HCT116 (cell line): Measurements from ENCODE around the gene ZPR1. TPM values are rescaled to one million over a fixed set of nuclear protein-coding genes. Genes with fewer than 3 reads are reported as not detected.

ENCODE experiments used
- ATAC-seq: fragments of 200-7000 bp; cut with Tn5 transposase; 2 replicates; pipeline ENCODE4 v1.9.1; 2020; ENCODE audit warnings: mild to moderate bottlenecking, moderate library complexity
- BruUV-seq: library from RNA; stranded (reverse); fragments of 400-500 nt; replicated peaks from 2 replicates; lab custom pipeline; 2021; lab: Mats Ljungman, UMichigan
- CTCF ChIA-PET: fragments of 300-600 bp; sonication (Branson Sonifier 250); formaldehyde crosslinking; loops from one replicate; lab custom pipeline; 2021; ENCODE audit warnings: antibody characterized with exemption; lab: Charles Lee
- POLR2A ChIA-PET: fragments of 300-600, 350-600 bp; sonication (Branson Sonifier 250); formaldehyde crosslinking; loops from one replicate; lab custom pipeline; 2021; ENCODE audit warnings: antibody characterized with exemption; lab: Charles Lee
- RAD21 ChIA-PET, 2 experiments: fragments of 300-600 bp; sonication (Branson Sonifier 250); formaldehyde crosslinking; loops; one replicate each; lab custom pipeline; 2023; ENCODE audit warnings: low total read pairs in 2 of 2; ENCODE audit not compliant: uncharacterized antibody in 2 of 2, unreplicated experiment in 2 of 2, low non-redundant PET in 1 of 2; lab: Charles Lee
- DNase-seq: peaks from one replicate; pipeline ENCODE4 v3.0.0-alpha.2; 2010; ENCODE audit warnings: low read depth, low spot score
- H2AFZ ChIP-seq: fragments of 200-600 bp; shearing (Covaris generic), sonication (generic); 2 replicates; pipeline ENCODE4 v1.6.1; 2017; ENCODE audit warnings: low read depth, mixed run types, mixed read lengths, antibody characterized with exemption, low read length; ENCODE audit not compliant: poor library complexity, severe bottlenecking
- H3K27ac ChIP-seq: 2 replicates; pipeline ENCODE4 v1.5.1; 2012; ENCODE audit warnings: low read depth, low read length
- H3K27me3 ChIP-seq: fragments of 200-600 bp; sonication (generic); 2 replicates; pipeline ENCODE4 v1.6.1; 2016; ENCODE audit warnings: mixed run types, low read length, mixed read lengths; ENCODE audit not compliant: insufficient read depth
- H3K36me3 ChIP-seq, 2 experiments: fragments of 200-500 bp in 1 of 2; fragments of 200-600 bp in 1 of 2; sonication (Bioruptor generic) in 1 of 2; sonication (generic) in 1 of 2; 2 replicates each; pipeline versions ENCODE4 v1.5.1 to v1.6.1; 2014 to 2016; ENCODE audit warnings: low read length in 2 of 2, inconsistent platforms in 1 of 2, mixed read lengths in 1 of 2, mixed run types in 1 of 2; ENCODE audit not compliant: insufficient read depth in 2 of 2, control insufficient read depth in 1 of 2
- H3K4me1 ChIP-seq, 2 experiments: fragments of 200-600 bp in 1 of 2; sonication (generic) in 1 of 2; 2 replicates each; pipeline versions ENCODE4 v1.5.1 to v1.6.1; 2012 to 2017; ENCODE audit warnings: low read length in 2 of 2, inconsistent platforms in 1 of 2, mild to moderate bottlenecking in 1 of 2, mixed read lengths in 1 of 2, mixed run types in 1 of 2, moderate library complexity in 1 of 2; ENCODE audit not compliant: insufficient read depth in 2 of 2, control insufficient read depth in 1 of 2
- H3K4me2 ChIP-seq: fragments of 200-600 bp; sonication (generic); 2 replicates; pipeline ENCODE4 v1.6.1; 2017; ENCODE audit warnings: mixed run types, low read length, mixed read lengths
- H3K4me3 ChIP-seq, 2 experiments: fragments of 200-600 bp in 1 of 2; sonication (generic) in 1 of 2; replicated peaks in 1 of 2; 2 replicates each; pipeline ENCODE4 v1.5.1; 2011 to 2016; ENCODE audit warnings: low read length in 2 of 2, control low read depth in 1 of 2, low read depth in 1 of 2, mild to moderate bottlenecking in 1 of 2, mixed read lengths in 1 of 2, mixed run types in 1 of 2
- H3K79me2 ChIP-seq: fragments of 200-600 bp; sonication (generic); 2 replicates; pipeline ENCODE4 v1.6.1; 2017; ENCODE audit warnings: mild to moderate bottlenecking, mixed run types, low read length, moderate library complexity, mixed read lengths; ENCODE audit not compliant: insufficient read depth
- H3K9ac ChIP-seq: fragments of 200-600 bp; sonication (generic); 2 replicates; pipeline ENCODE4 v1.6.1; 2016; ENCODE audit warnings: low read length, mixed read lengths
- H3K9me2 ChIP-seq: fragments of 200-600 bp; sonication (generic), shearing (Covaris generic); 2 replicates; pipeline ENCODE4 v1.6.1; 2017; ENCODE audit warnings: mixed run types, mild to moderate bottlenecking, moderate library complexity; ENCODE audit not compliant: insufficient read depth
- H3K9me3 ChIP-seq, 2 experiments: fragments of 200-500 bp in 1 of 2; fragments of 200-600 bp in 1 of 2; sonication (Bioruptor generic) in 1 of 2; sonication (generic) in 1 of 2; 2 replicates each; pipeline ENCODE4 v1.6.1; 2014 to 2017; ENCODE audit warnings: low read length in 2 of 2, mixed read lengths in 2 of 2, inconsistent platforms in 1 of 2, low read depth in 1 of 2, mild to moderate bottlenecking in 1 of 2, mixed run types in 1 of 2, moderate library complexity in 1 of 2; ENCODE audit not compliant: control insufficient read depth in 1 of 2, insufficient read depth in 1 of 2
- H4K20me1 ChIP-seq: fragments of 200-600 bp; sonication (generic), shearing (Covaris generic); 2 replicates; pipeline ENCODE4 v1.6.1; 2017; ENCODE audit warnings: mixed run types, mild to moderate bottlenecking, moderate library complexity; ENCODE audit not compliant: insufficient read depth
- CTCF ChIP-seq, 3 experiments: fragments of 200-600 bp in 1 of 3; sonication (generic) in 1 of 3; IDR thresholded peaks in 2 of 3; conservative IDR thresholded peaks in 1 of 3; 2 replicates each; pipeline ENCODE4 v1.5.1; 2012 to 2017; ENCODE audit warnings: low read depth in 2 of 3, low read length in 2 of 3, antibody characterized with exemption in 1 of 3, borderline replicate concordance in 1 of 3, control low read depth in 1 of 3, mild to moderate bottlenecking in 1 of 3, mixed read lengths in 1 of 3, mixed run types in 1 of 3, moderate library complexity in 1 of 3; ENCODE audit not compliant: insufficient read depth in 1 of 3
- FOSL1 ChIP-seq: IDR thresholded peaks from 2 replicates; pipeline ENCODE4 v1.6.1; 2012; ENCODE audit warnings: low read depth
- JUND ChIP-seq: IDR thresholded peaks from 2 replicates; pipeline ENCODE4 v1.6.1; 2012
- REST ChIP-seq: IDR thresholded peaks from 2 replicates; pipeline ENCODE4 v1.6.1; 2012; ENCODE audit warnings: low read depth
- TCF7L2 ChIP-seq: IDR thresholded peaks from 2 replicates; pipeline ENCODE4 v1.7.0; 2011; ENCODE audit warnings: borderline replicate concordance, inconsistent platforms; ENCODE audit not compliant: insufficient read depth, insufficient read length; ENCODE audit errors: extremely low read depth
- ZBTB33 ChIP-seq: IDR thresholded peaks from 2 replicates; pipeline ENCODE4 v1.6.1; 2011; ENCODE audit warnings: mild to moderate bottlenecking, low read length, moderate library complexity; ENCODE audit not compliant: insufficient replicate concordance; ENCODE audit errors: extremely low read depth
- ZFX ChIP-seq: fragments of 450-650 bp; IDR thresholded peaks from 2 replicates; pipeline ENCODE4 v1.6.1; 2017
- ZNF274 ChIP-seq: fragments of 200-500 bp; sonication (Bioruptor generic); IDR thresholded peaks from 2 replicates; pipeline ENCODE4 v1.6.1; 2014; ENCODE audit warnings: mild to moderate bottlenecking, low read depth, low read length, inconsistent platforms
- intact Hi-C: fragments of 100-400 bp; cut with micrococcal nuclease; formaldehyde crosslinking; loops from 2 replicates; pipeline ENCODE4 v1.10.0; 2022
- total RNA-seq: library from RNA; stranded (reverse); gene quantifications from one replicate; pipeline ENCODE4 v1.2.1, GENCODE V29; 2021; ENCODE audit not compliant: unreplicated experiment

Gene ZPR1
- total RNA-seq, 1 experiment from 2014 or later, result 56.3 TPM

- DNase-seq (no peak), ATAC-seq (no peak)
- H2AFZ ChIP-seq, result no peak overlapping the region
- H3K9me2 ChIP-seq, result no peaks in the 10 kb centered on the region
- no peak overlapping the region for H3K9ac ChIP-seq
- H3K27ac ChIP-seq, result no peak overlapping the region
- no peak overlapping the region for H3K4me3 ChIP-seq
- ChIA-PET CTCF (no interaction called here), POLR2A (no interaction called here), RAD21 (interaction anchor here in 1 of 2 experiments (0.6 kb wide), 1 partner anchor 17 kb away, joined by 3 read pairs; no protein-coding TSS in a partner anchor)
- H3K4me1 ChIP-seq, result no peaks in the 10 kb centered on the region
- TF ChIP-seq ZFX (no peak), REST (no peak), TCF7L2 (no peak), FOSL1 (no peak), ZBTB33 (no peak), JUND (no peak), CTCF (IDR thresholded peaks at IDR 0.05 in 2 of 3, conservative IDR thresholded peaks at IDR 0.05 in 1 of 3; ENCODE audit: borderline replicate concordance in 1 of 3, insufficient read depth in 1 of 3, low read depth in 2 of 3, low read length in 2 of 3) (no peak), ZNF274 (no peak)
- no peaks in the 10 kb centered on the region for H3K79me2 ChIP-seq
- no peaks in the 10 kb centered on the region for H4K20me1 ChIP-seq
- intact Hi-C loops, result no loop called here
- H3K36me3 ChIP-seq, result peaks cover 24 to 34% of the 10 kb centered on the region in 2 experiments; a peak in 3 of 4 replicates
- H3K4me2 ChIP-seq, result no peak overlapping the region
- H3K27me3 ChIP-seq, result no peaks in the 10 kb centered on the region
- H3K9me3 ChIP-seq, result no peaks in the 10 kb centered on the region
- BruUV-seq, result no TSS peak
These were observed 37.6 kb downstream of the ZPR1 start for GRCh38 chr11:116750070-116750718.
